ENCODE data around the gene IFI30. TPM values are rescaled to one million over a fixed set of nuclear protein-coding genes. Genes with fewer than 3 reads are reported as not detected.
"Not testable (repeated sequence)": the region's sequence is repeated elsewhere in the genome, so short reads cannot be mapped to it uniquely, and the experiment has no call there.

Gene IFI30
- total RNA-seq, 2 donors from 2014 or later = 10.2 to 11.4 TPM

- peak; percentile 10 to 13 for ATAC-seq (replicated peaks in 1 of 2)
- peak; percentile 63 to 70 for DNase-seq
- no peaks in the 10 kb centered on the region for H3K9me3 Mint-ChIP-seq
These were observed 31.0 kb downstream of the IFI30 start for GRCh38 chr19:18204394-18205199.

GRCh38 chr19:18205200-18205892 is 31.7 kb downstream of the IFI30 start:
- no peaks in the 10 kb centered on the region for H3K9me3 Mint-ChIP-seq
- ATAC-seq (replicated peaks in 1 of 2) = no peak
- H3K27ac Mint-ChIP-seq = no peak overlapping the region
- DNase-seq = peak; percentile 71 to 75
- no peaks in the 10 kb centered on the region for H3K36me3 Mint-ChIP-seq (ENCODE audit: insufficient read depth in 2 of 2)
- peaks cover 28% of the 10 kb centered on the region for H3K4me1 Mint-ChIP-seq (ENCODE audit: low read depth)
- peak overlapping the region; percentile 85 to 97 for H3K4me3 Mint-ChIP-seq
- H3K27me3 Mint-ChIP-seq (ENCODE audit: low read depth) = peaks cover 6% of the 10 kb centered on the region

More at GRCh38 chr19:18204394-18205199, 31.0 kb downstream of the IFI30 start:
- H3K27ac Mint-ChIP-seq = peak overlapping the region; percentile 56
- no peaks in the 10 kb centered on the region for H3K36me3 Mint-ChIP-seq (ENCODE audit: insufficient read depth in 2 of 2)
- peak overlapping the region; percentile 85 to 97 for H3K4me3 Mint-ChIP-seq
- peaks cover 6% of the 10 kb centered on the region for H3K27me3 Mint-ChIP-seq (ENCODE audit: low read depth)
- H3K4me1 Mint-ChIP-seq (ENCODE audit: low read depth) = peaks cover 28% of the 10 kb centered on the region

- Mint-ChIP-seq H3K27me3 (ENCODE audit: low read depth) (peaks cover 6% of the 10 kb centered on the region), H3K4me3 (no peak overlapping the region)
- no peak for ATAC-seq (replicated peaks in 1 of 2)
These were observed 32.4 kb downstream of the IFI30 start for GRCh38 chr19:18206018-18206417.

GRCh38 chr19:18208098-18208951 is 34.7 kb downstream of the IFI30 start:
- H3K27me3 Mint-ChIP-seq (ENCODE audit: low read depth) = peaks cover 6% of the 10 kb centered on the region

More at GRCh38 chr19:18206018-18206417, 32.4 kb downstream of the IFI30 start:
- Mint-ChIP-seq H3K36me3 (ENCODE audit: insufficient read depth in 2 of 2) (no peaks in the 10 kb centered on the region), H3K9me3 (no peaks in the 10 kb centered on the region), H3K4me1 (ENCODE audit: low read depth) (peaks cover 28% of the 10 kb centered on the region), H3K27ac (no peak overlapping the region)
- no peak for DNase-seq

GRCh38 chr19:18209912-18210311 is 36.3 kb downstream of the IFI30 start:
- not testable (repeated sequence) for H3K27me3 Mint-ChIP-seq (ENCODE audit: low read depth); ATAC-seq (replicated peaks in 1 of 2); H3K4me1 Mint-ChIP-seq (ENCODE audit: low read depth); H3K9me3 Mint-ChIP-seq; DNase-seq; H3K27ac Mint-ChIP-seq; H3K4me3 Mint-ChIP-seq; H3K36me3 Mint-ChIP-seq (ENCODE audit: insufficient read depth in 2 of 2)

More at GRCh38 chr19:18208098-18208951, 34.7 kb downstream of the IFI30 start:
- Mint-ChIP-seq H3K36me3 (ENCODE audit: insufficient read depth in 2 of 2) (no peaks in the 10 kb centered on the region), H3K4me3 (no peak overlapping the region), H3K4me1 (ENCODE audit: low read depth) (peaks cover 14% of the 10 kb centered on the region), H3K27ac (no peak overlapping the region), H3K9me3 (no peaks in the 10 kb centered on the region)
- ATAC-seq (replicated peaks in 1 of 2) (no peak), DNase-seq (peak; percentile 63 to 70)

- ATAC-seq (replicated peaks in 1 of 2) (no peak), DNase-seq (no peak)
- Mint-ChIP-seq H3K27ac (no peak overlapping the region), H3K4me3 (no peak overlapping the region), H3K27me3 (ENCODE audit: low read depth) (peaks cover 6% of the 10 kb centered on the region), H3K36me3 (ENCODE audit: insufficient read depth in 2 of 2) (no peaks in the 10 kb centered on the region), H3K4me1 (ENCODE audit: low read depth) (peaks cover 10% of the 10 kb centered on the region), H3K9me3 (no peaks in the 10 kb centered on the region)
These were observed 38.1 kb downstream of the IFI30 start for GRCh38 chr19:18211683-18212082.

- H3K27me3 Mint-ChIP-seq (ENCODE audit: low read depth) = no peaks in the 10 kb centered on the region
- no peaks in the 10 kb centered on the region for H3K36me3 Mint-ChIP-seq (ENCODE audit: insufficient read depth in 2 of 2)
- DNase-seq (peak in 1 of 2 donors; percentile 41), ATAC-seq (replicated peaks in 1 of 2) (peak; percentile 70 to 72)
- peaks cover 6% of the 10 kb centered on the region for H3K4me1 Mint-ChIP-seq (ENCODE audit: low read depth)
- no peaks in the 10 kb centered on the region for H3K9me3 Mint-ChIP-seq
- no peak overlapping the region for H3K27ac Mint-ChIP-seq
- H3K4me3 Mint-ChIP-seq = no peak overlapping the region
These were observed 41.3 kb downstream of the IFI30 start for GRCh38 chr19:18214779-18215433.

GRCh38 chr19:18216789-18217188 is 43.2 kb downstream of the IFI30 start:
- Mint-ChIP-seq H3K27me3 (ENCODE audit: low read depth) (peaks cover 7% of the 10 kb centered on the region), H3K9me3 (no peaks in the 10 kb centered on the region)
- no peak for ATAC-seq (replicated peaks in 1 of 2)

GRCh38 chr19:18218159-18218558 is 44.5 kb downstream of the IFI30 start:
- H3K36me3 Mint-ChIP-seq (ENCODE audit: insufficient read depth in 2 of 2) = no peaks in the 10 kb centered on the region
- no peak for ATAC-seq (replicated peaks in 1 of 2)
- H3K9me3 Mint-ChIP-seq = no peaks in the 10 kb centered on the region
- no peak for DNase-seq
- no peak overlapping the region for H3K4me3 Mint-ChIP-seq
- no peak overlapping the region for H3K27ac Mint-ChIP-seq
- H3K4me1 Mint-ChIP-seq (ENCODE audit: low read depth) = peaks cover 6% of the 10 kb centered on the region
- H3K27me3 Mint-ChIP-seq (ENCODE audit: low read depth) = peaks cover 13% of the 10 kb centered on the region

More at GRCh38 chr19:18216789-18217188, 43.2 kb downstream of the IFI30 start:
- H3K27ac Mint-ChIP-seq = no peak overlapping the region
- no peak overlapping the region for H3K4me3 Mint-ChIP-seq
- no peak for DNase-seq
- peaks cover 6% of the 10 kb centered on the region for H3K4me1 Mint-ChIP-seq (ENCODE audit: low read depth)
- H3K36me3 Mint-ChIP-seq (ENCODE audit: insufficient read depth in 2 of 2) = no peaks in the 10 kb centered on the region

- no peak overlapping the region for H3K4me3 Mint-ChIP-seq
- H3K4me1 Mint-ChIP-seq (ENCODE audit: low read depth) = peaks cover 6% of the 10 kb centered on the region
- no peaks in the 10 kb centered on the region for H3K36me3 Mint-ChIP-seq (ENCODE audit: insufficient read depth in 2 of 2)
- peaks cover 13% of the 10 kb centered on the region for H3K27me3 Mint-ChIP-seq (ENCODE audit: low read depth)
- DNase-seq = no peak
- no peaks in the 10 kb centered on the region for H3K9me3 Mint-ChIP-seq
- no peak for ATAC-seq (replicated peaks in 1 of 2)
- no peak overlapping the region for H3K27ac Mint-ChIP-seq
These were observed 45.0 kb downstream of the IFI30 start for GRCh38 chr19:18218600-18218999.

- Mint-ChIP-seq H3K9me3 (no peaks in the 10 kb centered on the region), H3K36me3 (ENCODE audit: insufficient read depth in 2 of 2) (peaks cover 0 to 1% of the 10 kb centered on the region in 2 donors), H3K4me3 (no peak overlapping the region), H3K4me1 (ENCODE audit: low read depth) (peaks cover 15% of the 10 kb centered on the region), H3K27me3 (ENCODE audit: low read depth) (peaks cover 23% of the 10 kb centered on the region), H3K27ac (no peak overlapping the region)
- ATAC-seq (replicated peaks in 1 of 2) = no peak
- no peak for DNase-seq
These were observed 46.5 kb downstream of the IFI30 start for GRCh38 chr19:18219911-18220631.
